DND-41 (cell line): Measurements from ENCODE around the gene ULBP2.

ENCODE experiments used
- ATAC-seq: fragments of 200-7000 bp; cut with Tn5 transposase; 3 replicates; pipeline ENCODE4 v1.9.1; 2021; ENCODE audit warnings: low read depth; ENCODE audit not compliant: insufficient read depth
- DNase-seq: peaks from one replicate; pipeline ENCODE4 v3.0.0-alpha.2; 2020
- H2AFZ ChIP-seq: 2 replicates; pipeline ENCODE4 v1.6.0; 2012; ENCODE audit warnings: low read depth, low read length
- H3K27ac ChIP-seq: 2 replicates; pipeline ENCODE4 v1.5.1; 2012; ENCODE audit warnings: low read length, inconsistent platforms
- H3K27me3 ChIP-seq: fragments of 200-600 bp; sonication (generic); 2 replicates; pipeline ENCODE4 v1.6.0; 2012; ENCODE audit warnings: low read length, mild to moderate bottlenecking, inconsistent platforms; ENCODE audit not compliant: insufficient read depth, poor library complexity
- H3K36me3 ChIP-seq: 2 replicates; pipeline ENCODE4 v1.5.1; 2012; ENCODE audit warnings: low read length, inconsistent platforms; ENCODE audit not compliant: insufficient read depth
- H3K4me1 ChIP-seq: 2 replicates; pipeline ENCODE4 v1.5.1; 2012; ENCODE audit warnings: mild to moderate bottlenecking, low read length; ENCODE audit not compliant: insufficient read depth
- H3K4me2 ChIP-seq: 2 replicates; pipeline ENCODE4 v1.6.0; 2012; ENCODE audit warnings: mild to moderate bottlenecking, moderate library complexity, low read length, inconsistent platforms; ENCODE audit not compliant: insufficient read depth
- H3K4me3 ChIP-seq, 2 experiments: fragments of 200-600 bp in 1 of 2; shearing (Covaris generic) in 1 of 2; 2 replicates each; pipeline ENCODE4 v1.5.1; 2012 to 2016; ENCODE audit warnings: inconsistent platforms in 2 of 2, low read length in 2 of 2, mild to moderate bottlenecking in 2 of 2, low read depth in 1 of 2, moderate library complexity in 1 of 2
- H3K79me2 ChIP-seq: 2 replicates; pipeline ENCODE4 v1.6.0; 2012; ENCODE audit warnings: low read length, inconsistent platforms; ENCODE audit not compliant: insufficient read depth
- H3K9ac ChIP-seq: 2 replicates; pipeline ENCODE4 v1.6.0; 2012; ENCODE audit warnings: low read depth, mild to moderate bottlenecking, inconsistent platforms, low read length, moderate library complexity
- H3K9me3 ChIP-seq: 2 replicates; pipeline ENCODE4 v1.5.1; 2012; ENCODE audit warnings: low read length, moderate library complexity, mild to moderate bottlenecking, inconsistent platforms; ENCODE audit not compliant: insufficient read depth, severe bottlenecking
- H4K20me1 ChIP-seq: 2 replicates; pipeline ENCODE4 v1.6.0; 2012; ENCODE audit warnings: low read length; ENCODE audit not compliant: insufficient read depth
- CTCF ChIP-seq: IDR thresholded peaks from 2 replicates; pipeline ENCODE4 v1.5.1; 2012; ENCODE audit warnings: borderline replicate concordance, low read length, moderate library complexity, mild to moderate bottlenecking; ENCODE audit not compliant: poor library complexity, severe bottlenecking; ENCODE audit errors: extremely low read depth
- EZH2 ChIP-seq: IDR thresholded peaks from 3 replicates; pipeline ENCODE4 v1.6.1; 2012; ENCODE audit warnings: borderline replicate concordance, low read depth, mild to moderate bottlenecking, moderate library complexity, low read length, inconsistent platforms; ENCODE audit not compliant: severe bottlenecking

Gene ULBP2

GRCh38 chr6:149896491-149896890 lies 45.3 kb upstream of the ULBP2 start:
- Histone ChIP-seq H3K27me3 (no peaks in the 10 kb centered on the region), H3K36me3 (no peaks in the 10 kb centered on the region), H3K4me2 (no peak overlapping the region), H3K4me1 (0 out of 2 replicates have a peak, but pooled peaks cover 5% of the 10 kb centered on the region), H3K9ac (no peak overlapping the region), H3K79me2 (no peaks in the 10 kb centered on the region), H3K9me3 (no peaks in the 10 kb centered on the region), H2AFZ (no peak overlapping the region), H3K4me3 (no peak overlapping the region), H3K27ac (no peak overlapping the region), H4K20me1 (no peaks in the 10 kb centered on the region)
- DNase-seq (no peak), ATAC-seq (peak; percentile 33; the same call in 1 of the 3 replicates)
- no peak for TF ChIP-seq EZH2
- no peak for TF ChIP-seq CTCF

GRCh38 chr6:149897015-149897697 lies 44.7 kb upstream of the ULBP2 start:
- H3K79me2 ChIP-seq, result no peaks in the 10 kb centered on the region
- no peaks in the 10 kb centered on the region for H3K27me3 ChIP-seq
- no peaks in the 10 kb centered on the region for H3K9me3 ChIP-seq
- H4K20me1 ChIP-seq, result no peaks in the 10 kb centered on the region
- DNase-seq (no peak), ATAC-seq (no peak)
- no peak overlapping the region for H2AFZ ChIP-seq
- no peaks in the 10 kb centered on the region for H3K36me3 ChIP-seq
- no peak overlapping the region for H3K27ac ChIP-seq
- 0 out of 2 replicates have a peak, but pooled peaks cover 1% of the 10 kb centered on the region for H3K4me1 ChIP-seq
- H3K9ac ChIP-seq, result no peak overlapping the region
- H3K4me3 ChIP-seq, result no peak overlapping the region
- TF ChIP-seq CTCF (no peak), EZH2 (no peak)
- H3K4me2 ChIP-seq, result no peak overlapping the region

- Histone ChIP-seq H3K4me3 (no peak within 1 kb of the TSS), H3K36me3 (no peaks in the 10 kb centered on the region), H3K9ac (no peak within 1 kb of the TSS), H3K79me2 (no peaks in the 10 kb centered on the region), H3K9me3 (no peaks in the 10 kb centered on the region), H2AFZ (no peak within 1 kb of the TSS), H3K4me1 (no peaks in the 10 kb centered on the region), H3K27ac (no peak within 1 kb of the TSS), H3K4me2 (no peak within 1 kb of the TSS), H3K27me3 (no peaks in the 10 kb centered on the region), H4K20me1 (no peaks in the 10 kb centered on the region)
- no peak; the same call in 2 of the 3 replicates for ATAC-seq
- no peak for DNase-seq
- peak; percentile 30 for TF ChIP-seq CTCF
- no peak for TF ChIP-seq EZH2
Measured at GRCh38 chr6:149897855-149898744, 43.7 kb upstream of the ULBP2 start, which contains the start of gene RAET1E. Gene RAET1E, minus strand, starts transcription at chr6:149898113. Its CDS starts 7,212 bp downstream, at chr6:149890901.
